ENCODE measurements around the gene MCEMP1. TPM values are rescaled to one million over a fixed set of nuclear protein-coding genes. Genes with fewer than 3 reads are reported as not detected.

Gene MCEMP1
- total RNA-seq, 1 experiment from 2014 or later: 4.0 TPM

GRCh38 chr19:7655581-7655980 lies 21.3 kb upstream of the MCEMP1 start:
- TF ChIP-seq, protein P1, sequence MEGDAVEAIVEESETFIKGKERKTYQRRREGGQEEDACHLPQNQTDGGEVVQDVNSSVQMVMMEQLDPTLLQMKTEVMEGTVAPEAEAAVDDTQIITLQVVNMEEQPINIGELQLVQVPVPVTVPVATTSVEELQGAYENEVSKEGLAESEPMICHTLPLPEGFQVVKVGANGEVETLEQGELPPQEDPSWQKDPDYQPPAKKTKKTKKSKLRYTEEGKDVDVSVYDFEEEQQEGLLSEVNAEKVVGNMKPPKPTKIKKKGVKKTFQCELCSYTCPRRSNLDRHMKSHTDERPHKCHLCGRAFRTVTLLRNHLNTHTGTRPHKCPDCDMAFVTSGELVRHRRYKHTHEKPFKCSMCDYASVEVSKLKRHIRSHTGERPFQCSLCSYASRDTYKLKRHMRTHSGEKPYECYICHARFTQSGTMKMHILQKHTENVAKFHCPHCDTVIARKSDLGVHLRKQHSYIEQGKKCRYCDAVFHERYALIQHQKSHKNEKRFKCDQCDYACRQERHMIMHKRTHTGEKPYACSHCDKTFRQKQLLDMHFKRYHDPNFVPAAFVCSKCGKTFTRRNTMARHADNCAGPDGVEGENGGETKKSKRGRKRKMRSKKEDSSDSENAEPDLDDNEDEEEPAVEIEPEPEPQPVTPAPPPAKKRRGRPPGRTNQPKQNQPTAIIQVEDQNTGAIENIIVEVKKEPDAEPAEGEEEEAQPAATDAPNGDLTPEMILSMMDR (conservative IDR thresholded peaks at IDR 0.05; ENCODE audit: low read depth, low read length): no peak
- no peak for TF ChIP-seq EZH2 (IDR thresholded peaks at IDR 0.05; ENCODE audit: borderline replicate concordance, low read depth, low read length, poor library complexity, severe bottlenecking)
- BruUV-seq (replicated peaks): no TSS peak

GRCh38 chr19:7657131-7657751 lies 19.6 kb upstream of the MCEMP1 start:
- H3K36me3 ChIP-seq (ENCODE audit: insufficient read depth, low read length, poor library complexity, severe bottlenecking): no peaks in the 10 kb centered on the region
- POLR2A ChIA-PET (ENCODE audit: low non-redundant PET): no interaction called here
- BruUV-seq (replicated peaks): no TSS peak

More at GRCh38 chr19:7655581-7655980, 21.3 kb upstream of the MCEMP1 start:
- no peak for DNase-seq (ENCODE audit: low spot score)
- H3K4me3 ChIP-seq (ENCODE audit: low read depth, low read length, poor library complexity, severe bottlenecking): no peak overlapping the region
- ChIA-PET CTCF (interaction anchor here (0.6 kb wide), 1 partner anchor 10 kb away, joined by 4 read pairs; no protein-coding TSS in a partner anchor), POLR2A (ENCODE audit: low non-redundant PET) (no interaction called here)
- intact Hi-C loops (cut with micrococcal nuclease; ENCODE audit: unreplicated experiment): no loop called here
- H3K36me3 ChIP-seq (ENCODE audit: insufficient read depth, low read length, poor library complexity, severe bottlenecking): no peaks in the 10 kb centered on the region
- no peak overlapping the region for H3K27ac ChIP-seq (ENCODE audit: low read depth, low read length, poor library complexity, severe bottlenecking)
- no peaks in the 10 kb centered on the region for H3K9me3 ChIP-seq (ENCODE audit: low read depth, low read length, poor library complexity, severe bottlenecking)
- no peaks in the 10 kb centered on the region for H3K4me1 ChIP-seq (ENCODE audit: insufficient read depth, low read length, poor library complexity, severe bottlenecking)
- H3K27me3 ChIP-seq (replicated peaks; ENCODE audit: insufficient read depth, low read depth, low read length, poor library complexity): no peaks in the 10 kb centered on the region

DNA sequence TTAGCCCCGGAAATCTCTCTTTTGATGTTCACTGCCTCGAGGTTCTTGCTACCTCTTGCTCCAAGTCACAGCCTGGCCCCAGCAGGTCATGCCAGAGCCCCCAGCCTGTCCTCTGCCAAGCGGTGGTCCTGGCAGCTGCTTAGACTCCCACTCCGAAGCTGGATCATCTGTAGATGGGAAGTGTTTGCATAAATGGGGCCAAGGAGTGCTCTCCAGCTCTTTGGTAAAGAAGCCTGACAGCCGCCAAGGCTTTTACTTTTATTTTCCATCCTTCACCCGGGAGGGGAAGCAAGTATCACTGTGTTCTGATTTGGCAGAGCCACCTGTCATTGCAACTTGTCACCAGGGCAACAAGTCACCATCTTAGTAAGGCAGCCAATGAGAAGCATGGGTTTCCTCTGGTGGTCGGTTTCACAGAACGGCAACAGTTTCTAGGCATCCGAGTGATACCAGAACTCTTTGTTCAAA lies 18.6 kb upstream of the MCEMP1 start:
- ChIA-PET CTCF (interaction anchor here (0.6 kb wide), 1 partner anchor 23 kb away, joined by 3 read pairs; the partner anchor contains the start of gene TRAPPC5), POLR2A (ENCODE audit: low non-redundant PET) (no interaction called here)
- no peaks in the 10 kb centered on the region for H3K9me3 ChIP-seq (ENCODE audit: low read depth, low read length, poor library complexity, severe bottlenecking)
- intact Hi-C loops (cut with micrococcal nuclease; ENCODE audit: unreplicated experiment): no loop called here
- H3K4me1 ChIP-seq (ENCODE audit: insufficient read depth, low read length, poor library complexity, severe bottlenecking): no peaks in the 10 kb centered on the region
- H3K27ac ChIP-seq (ENCODE audit: low read depth, low read length, poor library complexity, severe bottlenecking): no peak overlapping the region
- no peak for TF ChIP-seq EZH2 (IDR thresholded peaks at IDR 0.05; ENCODE audit: borderline replicate concordance, low read depth, low read length, poor library complexity, severe bottlenecking)
- H3K36me3 ChIP-seq (ENCODE audit: insufficient read depth, low read length, poor library complexity, severe bottlenecking): no peaks in the 10 kb centered on the region
- DNase-seq (ENCODE audit: low spot score): no peak
- no peaks in the 10 kb centered on the region for H3K27me3 ChIP-seq (replicated peaks; ENCODE audit: insufficient read depth, low read depth, low read length, poor library complexity)
- no peak overlapping the region for H3K4me3 ChIP-seq (ENCODE audit: low read depth, low read length, poor library complexity, severe bottlenecking)
- no TSS peak for BruUV-seq (replicated peaks)

More at GRCh38 chr19:7657131-7657751, 19.6 kb upstream of the MCEMP1 start:
- H3K27ac ChIP-seq (ENCODE audit: low read depth, low read length, poor library complexity, severe bottlenecking): no peak overlapping the region
- CTCF ChIA-PET: interaction anchor here (0.6 to 0.7 kb wide), 2 partner anchors 9 to 15 kb away, joined by 3 to 4 read pairs; no protein-coding TSS in a partner anchor
- no peaks in the 10 kb centered on the region for H3K4me1 ChIP-seq (ENCODE audit: insufficient read depth, low read length, poor library complexity, severe bottlenecking)
- no peak for DNase-seq (ENCODE audit: low spot score)
- no peak overlapping the region for H3K4me3 ChIP-seq (ENCODE audit: low read depth, low read length, poor library complexity, severe bottlenecking)
- intact Hi-C loops (cut with micrococcal nuclease; ENCODE audit: unreplicated experiment): no loop called here
- no peaks in the 10 kb centered on the region for H3K9me3 ChIP-seq (ENCODE audit: low read depth, low read length, poor library complexity, severe bottlenecking)
- no peak for TF ChIP-seq EZH2 (IDR thresholded peaks at IDR 0.05; ENCODE audit: borderline replicate concordance, low read depth, low read length, poor library complexity, severe bottlenecking)
- TF ChIP-seq, protein P1 (conservative IDR thresholded peaks at IDR 0.05; ENCODE audit: low read depth, low read length): no peak
- H3K27me3 ChIP-seq (replicated peaks; ENCODE audit: insufficient read depth, low read depth, low read length, poor library complexity): no peaks in the 10 kb centered on the region

Measured in A673 (cell line).